ENCODE measurements around the gene SLC26A11. TPM values are rescaled to one million over a fixed set of nuclear protein-coding genes. Genes with fewer than 3 reads are reported as not detected.

The SLC26A11 gene
- total RNA-seq, 1 experiment from 2014 or later: 26.5 TPM

DNA sequence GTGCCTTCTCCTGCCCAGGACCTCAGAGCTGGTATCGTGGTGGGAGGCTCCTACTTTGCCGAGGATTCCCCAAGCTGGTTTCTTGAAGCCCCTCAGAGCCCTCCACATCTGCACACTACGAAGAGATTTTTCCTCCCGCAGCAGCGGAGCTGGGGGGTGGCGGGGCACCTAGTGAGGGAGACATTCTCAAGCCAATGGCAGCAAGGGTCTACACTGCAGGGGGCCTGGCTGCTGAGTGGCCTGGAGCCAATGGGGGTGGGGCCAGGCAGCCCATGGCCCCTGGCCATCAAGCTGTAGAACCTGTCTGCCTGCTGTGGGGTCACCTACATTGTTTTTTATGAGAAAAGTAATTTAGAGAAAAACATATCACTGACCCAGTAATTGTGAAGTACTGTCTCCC is 5.0 kb downstream of the SLC26A11 start:
- Histone ChIP-seq H3K18ac (ENCODE audit: insufficient read length, low read depth, low read length) (no peak overlapping the region), H3K14ac (ENCODE audit: insufficient read depth, low read length) (no peak overlapping the region), H4K20me1 (ENCODE audit: control insufficient read depth, insufficient read depth, insufficient read length) (no peaks in the 10 kb centered on the region), H3K23ac (ENCODE audit: insufficient read length, low read depth, low read length) (no peak overlapping the region), H3K27ac (ENCODE audit: insufficient read length, low read depth, low read length) (no peak overlapping the region), H2BK5ac (ENCODE audit: insufficient read length, low read length) (no peak overlapping the region), H2BK12ac (ENCODE audit: insufficient read length, low read depth, low read length) (no peak overlapping the region), H2BK15ac (ENCODE audit: low read depth, low read length) (no peak overlapping the region), H4K5ac (ENCODE audit: insufficient read length, low read depth, low read length) (no peak overlapping the region), H3K23me2 (ENCODE audit: insufficient read length, low read depth, low read length, poor library complexity, severe bottlenecking) (no peaks in the 10 kb centered on the region), H3K4me1 (ENCODE audit: insufficient read depth, low read length) (no peaks in the 10 kb centered on the region), H2AK5ac (ENCODE audit: insufficient read length, low read length) (no peak overlapping the region), H3K4ac (ENCODE audit: low read depth, low read length) (no peak overlapping the region), H4K8ac (replicated peaks; ENCODE audit: insufficient read length, low read depth, low read length) (no peak overlapping the region), H3K9ac (ENCODE audit: extremely low read depth, insufficient read length, low read length) (no peak overlapping the region), H3K79me2 (ENCODE audit: insufficient read depth, low read length) (no peaks in the 10 kb centered on the region), H3K56ac (ENCODE audit: insufficient read length, low read depth, low read length) (no peak overlapping the region), H2BK120ac (ENCODE audit: low read depth, low read length, poor library complexity, severe bottlenecking) (no peak overlapping the region), H4K91ac (ENCODE audit: insufficient read length, low read depth, low read length) (no peak overlapping the region), H3K27me3 (ENCODE audit: insufficient read depth, low read length) (no peaks in the 10 kb centered on the region), H2AFZ (ENCODE audit: low read length) (no peak overlapping the region), H3K4me2 (ENCODE audit: insufficient read depth, insufficient read length, low read length) (no peak overlapping the region), H3K9me3 (ENCODE audit: control insufficient read depth, low read depth, low read length) (no peaks in the 10 kb centered on the region), H3K79me1 (ENCODE audit: insufficient read depth, low read depth, low read length, poor library complexity, severe bottlenecking) (no peaks in the 10 kb centered on the region), H3T11ph (ENCODE audit: low read length) (no peak overlapping the region), H2BK20ac (ENCODE audit: low read depth, low read length, poor library complexity, severe bottlenecking) (no peak overlapping the region)
- TF ChIP-seq, protein P1, sequence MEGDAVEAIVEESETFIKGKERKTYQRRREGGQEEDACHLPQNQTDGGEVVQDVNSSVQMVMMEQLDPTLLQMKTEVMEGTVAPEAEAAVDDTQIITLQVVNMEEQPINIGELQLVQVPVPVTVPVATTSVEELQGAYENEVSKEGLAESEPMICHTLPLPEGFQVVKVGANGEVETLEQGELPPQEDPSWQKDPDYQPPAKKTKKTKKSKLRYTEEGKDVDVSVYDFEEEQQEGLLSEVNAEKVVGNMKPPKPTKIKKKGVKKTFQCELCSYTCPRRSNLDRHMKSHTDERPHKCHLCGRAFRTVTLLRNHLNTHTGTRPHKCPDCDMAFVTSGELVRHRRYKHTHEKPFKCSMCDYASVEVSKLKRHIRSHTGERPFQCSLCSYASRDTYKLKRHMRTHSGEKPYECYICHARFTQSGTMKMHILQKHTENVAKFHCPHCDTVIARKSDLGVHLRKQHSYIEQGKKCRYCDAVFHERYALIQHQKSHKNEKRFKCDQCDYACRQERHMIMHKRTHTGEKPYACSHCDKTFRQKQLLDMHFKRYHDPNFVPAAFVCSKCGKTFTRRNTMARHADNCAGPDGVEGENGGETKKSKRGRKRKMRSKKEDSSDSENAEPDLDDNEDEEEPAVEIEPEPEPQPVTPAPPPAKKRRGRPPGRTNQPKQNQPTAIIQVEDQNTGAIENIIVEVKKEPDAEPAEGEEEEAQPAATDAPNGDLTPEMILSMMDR (conservative IDR thresholded peaks at IDR 0.05): no peak
- H3K36me3 Mint-ChIP-seq (ENCODE audit: insufficient read depth in 1 of 3, low read depth in 3 of 3): peaks cover 8 to 27% (median 19%) of the 10 kb centered on the region in 3 experiments; a peak in 6 of 7 replicates
- DNase-seq: peak; percentile 52
- H3K27ac Mint-ChIP-seq: peak overlapping the region in 1 of 3 experiments; percentile 23; a peak in 2 of 7 replicates
- no peaks in the 10 kb centered on the region for H3K9me3 Mint-ChIP-seq
- peaks cover 26 to 30% of the 10 kb centered on the region in 2 experiments for H3K4me1 Mint-ChIP-seq
- no peaks in the 10 kb centered on the region; the same call in 1 of the 2 replicates for H3K27me3 Mint-ChIP-seq (ENCODE audit: low read depth)
- H3K4me3 Mint-ChIP-seq: peak overlapping the region in 1 of 2 experiments; percentile 12; a peak in 1 of 5 replicates
- no CpG with 5 or more reads among the region's 6 CpGs for WGBS (ENCODE audit: extremely low coverage, insufficient read length, low lambda C conversion rate)
